HCEC 1CT (cell line): Measurements from ENCODE around the gene OR10W1.
A peak's percentile ranks its signal among the peaks of the same experiment; 100 is the strongest.

ENCODE experiments used
- DNase-seq: peaks from one replicate; pipeline ENCODE4 v3.0.0-alpha.2; 2017

OR10W1 gene, protein sequence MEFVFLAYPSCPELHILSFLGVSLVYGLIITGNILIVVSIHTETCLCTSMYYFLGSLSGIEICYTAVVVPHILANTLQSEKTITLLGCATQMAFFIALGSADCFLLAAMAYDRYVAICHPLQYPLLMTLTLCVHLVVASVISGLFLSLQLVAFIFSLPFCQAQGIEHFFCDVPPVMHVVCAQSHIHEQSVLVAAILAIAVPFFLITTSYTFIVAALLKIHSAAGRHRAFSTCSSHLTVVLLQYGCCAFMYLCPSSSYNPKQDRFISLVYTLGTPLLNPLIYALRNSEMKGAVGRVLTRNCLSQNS

DNA sequence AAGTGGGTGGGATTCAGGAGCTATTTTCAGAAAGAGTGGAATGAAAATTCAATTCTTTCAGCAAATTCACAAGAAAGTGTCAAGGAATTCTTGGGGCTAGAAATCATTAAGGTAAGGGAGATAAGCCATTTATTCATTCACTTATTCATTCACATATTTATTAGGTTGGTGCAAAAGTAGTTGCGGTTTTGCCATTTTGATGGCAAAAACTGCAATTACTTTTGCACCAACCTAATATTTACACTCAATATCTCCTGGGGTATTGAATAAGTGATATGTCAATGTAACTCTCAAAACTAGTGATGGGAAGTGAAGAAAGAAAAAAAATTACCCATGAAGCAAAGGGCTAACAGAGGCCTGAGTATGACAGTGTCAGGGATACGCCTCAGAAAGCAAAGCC lies at the start of gene OR10W1:
TSS of gene OR10W1 (minus strand) at position 119 of the 400 bp plus-strand sequence. CDS start 402 bp downstream, outside the sequence.
- DNase-seq: no peak

DNA sequence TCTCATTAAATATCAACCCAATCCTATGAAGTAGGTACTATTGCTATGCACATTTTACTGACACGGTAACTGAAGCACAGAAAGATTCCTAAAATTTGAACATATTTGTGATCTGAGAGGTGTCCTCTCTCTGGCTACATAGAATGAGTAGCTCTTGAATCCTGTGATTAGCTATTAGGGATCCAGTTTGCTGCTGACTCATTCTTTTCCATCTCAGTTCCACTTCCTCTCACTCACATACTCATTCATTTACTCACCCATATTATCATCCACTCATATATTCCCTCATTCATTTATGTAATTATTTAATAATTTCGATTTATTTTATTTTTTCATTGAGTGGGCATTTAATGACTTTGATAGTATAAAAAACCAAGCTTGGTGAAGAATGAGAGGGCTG lies 48.1 kb upstream of the OR10W1 start:
- DNase-seq: peak; percentile 91

DNA sequence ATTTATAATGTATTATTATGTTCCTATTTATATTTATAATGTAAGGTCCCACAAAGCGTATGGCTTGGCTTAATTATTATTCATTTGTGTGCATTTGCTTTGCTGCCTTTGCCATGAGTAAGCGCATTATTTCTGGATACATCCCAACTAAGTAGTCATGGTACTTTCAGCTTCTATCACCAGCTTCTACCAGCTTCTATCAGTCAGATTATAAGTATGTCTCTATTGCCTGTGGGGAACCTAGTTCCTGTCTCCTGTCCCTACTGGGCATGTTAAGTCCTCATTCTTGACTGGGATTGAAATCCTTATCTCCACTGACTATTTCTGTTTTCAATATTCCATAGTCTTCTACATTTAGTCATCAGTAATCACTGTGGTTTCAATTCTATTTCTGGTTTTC lies 33.5 kb upstream of the OR10W1 start:
- DNase-seq: peak; percentile 81

DNA sequence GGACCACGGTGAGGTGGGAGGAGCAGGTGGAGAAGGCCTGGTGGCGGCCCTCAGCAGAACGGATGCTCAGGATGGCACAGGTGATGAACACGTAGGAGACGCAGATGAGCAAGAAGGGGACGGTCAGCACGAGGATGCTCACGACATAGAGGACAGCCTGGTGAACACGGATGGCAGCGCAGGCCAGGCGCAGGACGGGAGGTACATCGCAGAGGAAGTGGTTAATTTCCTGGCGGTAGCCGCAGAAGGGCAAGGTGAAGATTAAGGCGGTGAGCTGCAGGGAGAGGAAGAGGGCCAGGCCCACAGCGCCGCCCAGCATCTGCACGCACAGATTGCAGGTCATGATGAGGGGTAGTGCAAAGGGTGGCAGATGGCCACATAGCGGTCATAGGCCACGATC lies 24.0 kb upstream of the OR10W1 start:
- no peak for DNase-seq

DNA sequence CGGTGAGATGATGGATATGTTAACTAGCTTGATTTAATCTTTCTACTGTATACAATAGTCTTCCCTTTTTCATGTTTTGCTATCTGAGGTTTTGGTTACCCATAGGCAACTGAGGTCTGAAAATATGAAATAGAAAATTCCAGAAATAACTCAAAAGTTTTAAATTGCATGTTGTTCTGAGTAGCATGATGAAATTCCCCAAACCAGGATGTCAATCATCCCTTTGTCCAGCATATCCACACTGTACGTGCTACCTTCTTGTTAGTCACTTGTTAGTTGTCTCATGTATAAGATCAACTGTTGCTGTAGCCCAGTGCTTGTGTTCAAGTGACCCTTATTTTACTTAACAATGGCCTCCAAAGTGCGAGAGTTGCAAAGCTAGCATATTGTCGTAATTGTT lies 21.2 kb upstream of the OR10W1 start:
- DNase-seq: no peak

DNA sequence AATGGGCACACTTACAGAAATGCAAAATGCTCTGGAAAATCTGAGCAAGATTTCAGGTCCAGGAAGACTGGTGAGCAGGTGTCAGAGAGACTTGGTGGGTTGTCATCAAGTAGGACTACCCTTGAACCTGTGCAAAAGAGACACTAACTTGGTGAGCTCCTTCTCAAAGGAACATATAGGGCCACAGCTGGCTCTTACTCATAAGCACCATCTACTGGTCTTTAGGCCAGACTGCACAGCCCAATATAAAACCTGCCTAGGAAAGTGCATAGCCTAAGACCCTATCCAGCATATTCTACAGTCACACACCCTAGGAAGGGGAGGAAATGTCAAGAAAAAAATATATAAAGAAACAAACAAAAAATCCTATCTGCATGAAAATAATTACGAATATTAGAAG lies 18.2 kb upstream of the OR10W1 start:
- DNase-seq: peak; percentile 68

DNA sequence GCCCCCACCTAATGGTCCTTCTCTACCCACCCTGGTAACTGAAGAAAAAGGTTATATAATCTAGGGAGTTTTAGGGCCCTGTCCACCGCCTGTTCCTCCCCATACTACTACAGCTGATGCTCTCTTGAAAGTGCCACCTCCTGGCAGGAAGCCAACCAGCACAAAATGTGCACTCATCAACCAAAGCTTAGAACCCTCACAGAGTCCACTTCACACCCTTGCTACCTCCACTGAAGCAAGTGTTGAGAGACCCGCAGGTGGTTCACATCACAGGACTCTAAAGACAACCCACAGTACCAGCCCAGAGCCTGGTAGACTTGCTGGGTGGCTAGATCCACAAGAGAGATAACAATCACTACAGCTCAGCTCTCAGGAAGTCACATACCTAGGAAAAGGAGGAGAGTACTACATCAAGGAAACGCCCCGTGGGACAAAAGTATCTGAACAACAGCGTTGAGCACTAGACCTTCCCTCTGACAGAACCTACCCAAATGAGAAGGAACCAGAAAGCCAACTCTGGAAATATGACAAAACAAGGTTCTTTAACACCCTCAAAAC lies 17.5 kb upstream of the OR10W1 start:
- DNase-seq: no peak

DNA sequence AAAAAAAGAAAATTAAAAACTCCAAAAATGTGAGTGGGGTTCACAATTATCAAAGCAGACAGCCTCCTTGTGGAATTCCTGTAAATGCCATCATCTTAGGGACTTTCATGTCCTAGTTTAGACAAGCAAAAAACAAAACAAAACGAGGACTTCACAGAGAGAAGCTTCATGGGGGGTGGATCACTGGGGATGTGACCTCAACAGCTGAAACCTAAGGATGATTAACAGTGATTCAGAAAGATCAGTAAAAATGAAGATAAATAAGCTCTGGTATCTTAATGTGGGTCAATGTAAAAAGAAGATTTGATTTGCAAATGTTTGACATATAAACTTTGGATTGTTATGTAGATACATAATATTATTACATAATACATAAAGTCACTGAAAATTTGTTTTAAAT lies 8.1 kb upstream of the OR10W1 start:
- peak; percentile 53 for DNase-seq

DNA sequence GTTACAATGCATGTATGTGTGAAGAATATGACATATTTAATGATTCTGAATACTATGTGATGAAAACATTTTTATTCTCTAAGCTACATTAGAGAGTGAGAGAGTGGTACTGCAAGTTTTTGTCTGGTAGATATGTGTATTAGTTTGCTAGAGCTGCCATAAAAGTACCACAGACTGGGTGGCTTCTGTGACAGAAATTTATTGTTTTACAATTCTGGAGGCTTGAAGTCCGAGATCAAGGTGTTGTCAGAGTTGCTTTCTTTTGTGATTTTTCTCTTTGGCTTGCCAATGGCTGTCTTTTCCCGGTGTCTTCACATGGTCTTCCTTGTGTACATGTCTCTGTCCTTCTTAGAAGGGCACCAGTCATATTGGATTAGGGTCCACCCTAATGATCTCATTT lies 6.9 kb upstream of the OR10W1 start:
- DNase-seq: no peak

DNA sequence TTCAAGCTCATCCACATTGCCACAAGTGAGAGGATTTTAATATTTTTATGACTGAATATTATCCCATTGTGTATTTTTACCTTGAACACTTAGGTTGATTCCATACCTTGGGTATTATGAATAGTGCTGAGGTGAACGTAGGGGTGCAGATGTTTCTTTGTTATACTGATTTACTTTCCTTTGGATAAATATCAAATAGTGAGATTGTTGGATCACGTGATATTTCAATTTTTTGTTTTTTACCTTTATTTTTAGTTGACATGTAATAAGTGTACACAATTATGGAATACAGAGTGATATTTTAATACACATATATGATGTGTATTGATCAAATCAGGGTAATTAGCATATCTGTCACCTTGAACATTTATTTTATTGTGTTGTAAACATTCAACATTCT lies 8.1 kb downstream of the OR10W1 start:
- DNase-seq: no peak

DNA sequence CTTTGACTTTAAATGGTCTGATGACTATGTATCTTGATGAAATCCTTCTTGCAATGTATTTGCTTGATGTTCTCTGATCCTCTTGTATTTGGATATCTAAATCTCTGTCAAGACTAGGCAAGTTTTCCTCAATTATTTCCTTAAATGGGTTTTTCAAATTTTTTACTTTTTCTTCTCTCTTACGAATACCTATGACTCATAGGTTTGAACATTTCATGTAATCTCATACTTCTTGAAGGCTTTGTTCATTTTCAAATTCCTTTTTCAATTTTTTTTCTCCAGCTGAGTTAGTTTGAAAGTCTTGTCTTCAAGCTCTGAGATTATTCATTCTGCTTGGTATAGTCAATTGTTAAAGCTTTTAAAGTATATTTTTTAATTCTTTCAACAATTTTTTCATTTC lies 13.1 kb downstream of the OR10W1 start:
- peak; percentile 68 for DNase-seq

DNA sequence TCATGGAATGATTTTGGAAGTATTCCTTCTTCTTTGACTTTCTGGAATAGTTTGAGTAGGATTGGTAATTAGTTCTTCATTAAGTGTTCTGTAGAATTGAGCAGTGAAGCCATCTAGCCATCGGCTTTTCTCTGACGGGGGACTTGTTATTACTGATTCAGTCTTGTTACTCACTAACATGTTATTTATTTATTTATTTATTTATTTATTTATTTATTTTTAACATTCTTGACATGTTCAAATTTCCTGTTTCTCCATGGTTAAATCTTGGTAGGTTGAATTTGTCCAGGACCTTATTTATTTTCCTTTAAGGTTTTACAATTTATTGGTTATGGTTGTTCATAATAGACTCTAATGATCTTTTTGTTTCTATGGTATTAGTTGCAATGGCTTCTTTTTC lies 24.1 kb downstream of the OR10W1 start:
- no peak for DNase-seq

DNA sequence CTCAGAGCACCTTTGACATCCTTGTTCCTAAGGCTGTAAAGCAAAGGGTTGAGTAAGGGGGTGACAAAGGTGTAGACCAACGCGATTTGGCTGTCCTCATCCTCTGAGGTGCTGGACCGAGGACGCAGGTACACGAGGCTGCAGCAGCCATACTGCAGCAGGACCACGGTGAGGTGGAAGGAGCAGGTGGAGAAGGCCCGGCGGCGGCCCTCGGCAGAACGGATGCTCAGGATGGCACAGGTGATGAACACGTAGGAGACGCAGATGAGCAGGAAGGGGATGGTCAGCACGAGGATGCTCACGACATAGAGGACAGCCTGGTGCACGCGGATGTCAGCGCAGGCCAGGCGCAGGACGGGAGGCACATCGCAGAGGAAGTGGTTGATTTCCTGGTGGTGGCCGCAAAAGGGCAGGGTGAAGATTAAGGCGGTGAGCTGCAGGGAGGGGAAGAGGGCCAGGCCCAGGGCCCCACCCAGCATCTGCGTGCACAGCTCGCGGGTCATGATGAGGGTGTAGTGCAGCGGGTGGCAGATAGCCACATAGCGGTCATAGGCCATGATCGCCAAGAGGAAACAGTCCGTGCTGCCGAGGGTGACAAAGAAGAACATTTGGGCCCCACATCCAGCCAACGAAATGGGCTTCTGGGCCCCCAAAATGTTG lies 40.0 kb downstream of the OR10W1 start:
- DNase-seq: no peak

DNA sequence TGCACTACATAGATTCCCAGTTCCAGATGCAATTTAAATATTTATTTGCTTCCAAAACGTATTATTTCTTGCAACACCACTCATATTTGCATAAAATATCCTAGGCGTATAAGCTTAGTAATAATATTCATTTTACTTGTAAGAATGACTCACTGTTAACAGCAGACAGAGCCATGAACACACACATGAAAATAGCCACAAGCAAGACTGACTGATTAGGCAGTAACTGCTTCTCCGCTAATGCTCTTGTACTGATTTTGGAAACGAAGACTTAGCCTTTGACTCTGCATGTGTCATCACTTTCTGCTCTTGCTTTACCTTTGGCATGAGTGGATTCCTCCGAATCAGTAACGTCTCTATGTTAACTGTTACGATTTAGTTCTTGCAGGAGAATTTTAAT lies 45.3 kb downstream of the OR10W1 start:
- DNase-seq: peak; percentile 87
